ENCODE measurements around the gene WWC1. TPM values are rescaled to one million over a fixed set of nuclear protein-coding genes. Genes with fewer than 3 reads are reported as not detected.

The WWC1 gene
- total RNA-seq, 1 donor from 2014 or later = 48.6 TPM

DNA sequence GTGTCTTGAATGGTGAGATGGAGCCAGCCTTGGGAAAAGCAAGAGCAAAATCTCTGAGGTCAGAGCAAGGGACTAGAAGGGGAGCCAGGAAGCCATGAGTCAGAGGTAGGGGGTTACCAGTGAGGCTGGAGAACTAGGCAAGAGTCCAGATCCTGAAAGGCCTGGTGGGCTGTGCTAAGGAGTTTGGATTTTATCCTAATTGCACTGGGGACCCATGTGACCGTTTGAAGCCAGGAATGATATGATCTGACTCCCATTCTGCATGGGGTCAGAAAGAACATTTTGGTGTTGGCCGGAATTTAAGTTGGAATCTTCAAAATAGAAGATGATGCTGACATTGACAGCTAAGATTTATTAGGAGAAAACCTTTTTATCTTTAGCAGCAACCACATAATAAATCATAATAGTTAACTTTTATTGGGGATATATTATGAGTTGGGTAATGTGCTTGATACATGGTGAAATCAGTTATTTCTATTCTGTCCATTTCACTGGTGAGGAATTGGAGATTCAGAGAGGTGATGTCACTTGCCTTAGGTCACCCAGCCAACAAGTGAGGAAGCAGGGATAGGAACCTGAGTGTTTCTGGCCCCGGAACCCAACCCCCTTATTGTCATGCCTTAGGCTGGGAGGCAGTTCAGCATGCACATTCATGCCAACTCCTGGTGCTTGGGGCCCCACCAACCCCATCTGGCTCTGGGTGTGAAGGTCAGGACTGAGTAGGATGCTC, 133.3 kb downstream of the WWC1 start:
- H3K79me2 ChIP-seq (ENCODE audit: insufficient read depth, low read length) = no peaks in the 10 kb centered on the region
- peak overlapping the region; percentile 2 for H3K4me3 Mint-ChIP-seq (ENCODE audit: unreplicated experiment)

GRCh38 chr5:168426007-168426863, 134.8 kb downstream of the WWC1 start:
- H3K27ac Mint-ChIP-seq (ENCODE audit: unreplicated experiment) = no peak overlapping the region
- no peak overlapping the region for H2AFZ ChIP-seq (ENCODE audit: low read depth, low read length)
- no peaks in the 10 kb centered on the region for H3K27me3 ChIP-seq (ENCODE audit: insufficient read depth, low read length)
- FAIRE-seq (no peak), DNase-seq (ENCODE audit: low read depth) (no peak)
- H3K36me3 Mint-ChIP-seq (ENCODE audit: low read depth, unreplicated experiment) = peaks cover 23% of the 10 kb centered on the region
- TF ChIP-seq CTCF (IDR thresholded peaks at IDR 0.05; ENCODE audit: insufficient read depth, low read depth, low read length) (no peak), EZH2 (IDR thresholded peaks at IDR 0.05; ENCODE audit: insufficient read depth, low read length) (no peak)
- H4K20me1 ChIP-seq (ENCODE audit: insufficient read depth, low read length) = no peaks in the 10 kb centered on the region
- H3K4me3 Mint-ChIP-seq (ENCODE audit: unreplicated experiment) = no peak overlapping the region
- peaks cover 8% of the 10 kb centered on the region for H3K4me1 Mint-ChIP-seq (ENCODE audit: low read depth, unreplicated experiment)
- H3K9me3 ChIP-seq (ENCODE audit: insufficient read depth, low read depth, low read length) = no peaks in the 10 kb centered on the region
- no peak overlapping the region for H3K27ac ChIP-seq (ENCODE audit: low read depth, low read length)
- H3K9ac ChIP-seq (ENCODE audit: low read length) = no peak overlapping the region
- H3K4me1 ChIP-seq (ENCODE audit: insufficient read depth, low read length) = peaks cover 6% of the 10 kb centered on the region
- H3K36me3 ChIP-seq (ENCODE audit: insufficient read depth, low read length) = no peaks in the 10 kb centered on the region
- no peak overlapping the region for H3K4me2 ChIP-seq (ENCODE audit: low read length)
- H3K9me3 Mint-ChIP-seq (ENCODE audit: unreplicated experiment) = no peaks in the 10 kb centered on the region
- H3K27me3 Mint-ChIP-seq (ENCODE audit: low read depth, unreplicated experiment) = no peaks in the 10 kb centered on the region
- H3K79me2 ChIP-seq (ENCODE audit: insufficient read depth, low read length) = no peaks in the 10 kb centered on the region
- no peak overlapping the region for H3K4me3 ChIP-seq (ENCODE audit: insufficient read depth, low read depth, low read length)

More for the DNA sequence above, 133.3 kb downstream of the WWC1 start:
- H3K27ac Mint-ChIP-seq (ENCODE audit: unreplicated experiment) = peak overlapping the region; percentile 54
- Histone ChIP-seq H3K36me3 (ENCODE audit: insufficient read depth, low read length) (no peaks in the 10 kb centered on the region), H3K9ac (ENCODE audit: low read length) (no peak overlapping the region), H3K9me3 (ENCODE audit: insufficient read depth, low read depth, low read length) (no peaks in the 10 kb centered on the region), H3K4me3 (ENCODE audit: insufficient read depth, low read depth, low read length) (no peak overlapping the region), H3K4me1 (ENCODE audit: insufficient read depth, low read length) (peaks cover 6% of the 10 kb centered on the region), H2AFZ (ENCODE audit: low read depth, low read length) (no peak overlapping the region), H3K27me3 (ENCODE audit: insufficient read depth, low read length) (no peaks in the 10 kb centered on the region), H3K27ac (ENCODE audit: low read depth, low read length) (no peak overlapping the region), H4K20me1 (ENCODE audit: insufficient read depth, low read length) (no peaks in the 10 kb centered on the region), H3K4me2 (ENCODE audit: low read length) (no peak overlapping the region)
- FAIRE-seq = no peak
- TF ChIP-seq EZH2 (IDR thresholded peaks at IDR 0.05; ENCODE audit: insufficient read depth, low read length) (no peak), CTCF (IDR thresholded peaks at IDR 0.05; ENCODE audit: insufficient read depth, low read depth, low read length) (no peak)
- H3K36me3 Mint-ChIP-seq (ENCODE audit: low read depth, unreplicated experiment) = peaks cover 24% of the 10 kb centered on the region
- peak; percentile 72 for DNase-seq (ENCODE audit: low read depth)
- peaks cover 11% of the 10 kb centered on the region for H3K4me1 Mint-ChIP-seq (ENCODE audit: low read depth, unreplicated experiment)
- no peaks in the 10 kb centered on the region for H3K9me3 Mint-ChIP-seq (ENCODE audit: unreplicated experiment)
- H3K27me3 Mint-ChIP-seq (ENCODE audit: low read depth, unreplicated experiment) = no peaks in the 10 kb centered on the region
